Activated CD8-positive, alpha-beta T cell treated with anti-CD3 and anti-CD28 coated beads for 36 hours (primary cell): ENCODE results near the gene LPP. TPM values are rescaled to one million over a fixed set of nuclear protein-coding genes. Genes with fewer than 3 reads are reported as not detected.

Source experiments
- ATAC-seq: fragments of 200-7000 bp; cut with Tn5 transposase; one replicate; pipeline ENCODE4 v1.10.0; 2021; ENCODE audit warnings: mild to moderate bottlenecking, moderate library complexity
- CTCF ChIA-PET: fragments of 350-600 bp; sonication (Branson Sonifier 250); formaldehyde crosslinking; loops from one replicate; lab custom pipeline; 2021; ENCODE audit warnings: antibody characterized with exemption; lab: Charles Lee
- POLR2A ChIA-PET: fragments of 350-600 bp; sonication (Branson Sonifier 250); formaldehyde crosslinking; loops from one replicate; lab custom pipeline; 2021; ENCODE audit warnings: antibody characterized with exemption; lab: Charles Lee
- DNase-seq: peaks from one replicate; pipeline ENCODE4 v3.0.0-alpha.2; 2020
- H3K27ac Mint-ChIP-seq: one replicate; pipeline ENCODE4 v1.8.0; 2021; ENCODE audit warnings: mild to moderate bottlenecking, mixed read lengths
- H3K27me3 Mint-ChIP-seq: one replicate; pipeline ENCODE4 v1.8.0; 2021; ENCODE audit warnings: mixed read lengths
- H3K36me3 Mint-ChIP-seq: one replicate; pipeline ENCODE4 v1.8.0; 2021; ENCODE audit warnings: low read depth, mixed read lengths
- H3K4me1 Mint-ChIP-seq: one replicate; pipeline ENCODE4 v1.8.0; 2021; ENCODE audit warnings: low read depth, mixed read lengths
- H3K4me3 Mint-ChIP-seq: one replicate; pipeline ENCODE4 v1.8.0; 2021; ENCODE audit warnings: mild to moderate bottlenecking, moderate library complexity, mixed read lengths
- H3K9me3 Mint-ChIP-seq: one replicate; pipeline ENCODE4 v1.8.0; 2021; ENCODE audit warnings: mixed read lengths
- CTCF ChIP-seq: fragments of 200-600 bp; IDR thresholded peaks from one replicate; pipeline ENCODE4 v1.8.0; 2022; ENCODE audit warnings: antibody characterized with exemption, mild to moderate bottlenecking
- intact Hi-C: fragments of 100-400 bp; cut with micrococcal nuclease; formaldehyde crosslinking; loops from one replicate; pipeline ENCODE4 v1.10.0; 2022
- total RNA-seq, 2 experiments: library from RNA; stranded (reverse); gene quantifications; one replicate each; pipeline ENCODE4 v1.2.3, GENCODE V29; 2021

Gene LPP
- total RNA-seq, 2 experiments from 2014 or later = 16.4 to 22.6 TPM

- ATAC-seq (no peak), DNase-seq (no peak)
- ChIA-PET POLR2A (interaction anchor here (0.6 kb wide), 1 partner anchor 45 kb away, joined by 3 read pairs; no protein-coding TSS in a partner anchor), CTCF (interaction anchor here (1.5 to 2.1 kb wide), 2 partner anchors 22 to 1057 kb away, joined by 5 to 9 read pairs; no protein-coding TSS in a partner anchor)
- no peak overlapping the region for H3K27ac Mint-ChIP-seq
- no peaks in the 10 kb centered on the region for H3K27me3 Mint-ChIP-seq
- H3K4me1 Mint-ChIP-seq = peaks cover 3% of the 10 kb centered on the region
- H3K36me3 Mint-ChIP-seq = no peaks in the 10 kb centered on the region
- H3K9me3 Mint-ChIP-seq = no peaks in the 10 kb centered on the region
- no peak overlapping the region for H3K4me3 Mint-ChIP-seq
- no peak for TF ChIP-seq CTCF
- intact Hi-C loops = no loop called here
Measured at GRCh38 chr3:188796122-188796631, 642.2 kb downstream of the LPP start.

- Mint-ChIP-seq H3K27me3 (no peaks in the 10 kb centered on the region), H3K27ac (no peak overlapping the region), H3K36me3 (no peaks in the 10 kb centered on the region), H3K9me3 (no peaks in the 10 kb centered on the region), H3K4me3 (no peak overlapping the region), H3K4me1 (peaks cover 3% of the 10 kb centered on the region)
- intact Hi-C loops = no loop called here
- ChIA-PET POLR2A (interaction anchor here (0.6 kb wide), 2 partner anchors 46 to 293 kb away, joined by 3 read pairs; no protein-coding TSS in a partner anchor), CTCF (interaction anchor here (1.5 to 2.1 kb wide), 2 partner anchors 21 to 1058 kb away, joined by 5 to 9 read pairs; no protein-coding TSS in a partner anchor)
- no peak for TF ChIP-seq CTCF
- DNase-seq (no peak), ATAC-seq (no peak)
Measured at GRCh38 chr3:188797045-188797444, 643.1 kb downstream of the LPP start.

- no peaks in the 10 kb centered on the region for H3K9me3 Mint-ChIP-seq
- H3K27me3 Mint-ChIP-seq = no peaks in the 10 kb centered on the region
- ATAC-seq (no peak), DNase-seq (no peak)
- no peak overlapping the region for H3K27ac Mint-ChIP-seq
- ChIA-PET CTCF (interaction anchor here (1.1 to 1.3 kb wide), 2 partner anchors 8 to 156 kb away, joined by 3 read pairs; no protein-coding TSS in a partner anchor), POLR2A (interaction anchor here (1.3 kb wide), 1 partner anchor 9 kb away, joined by 4 read pairs; no protein-coding TSS in a partner anchor)
- peaks cover 3% of the 10 kb centered on the region for H3K4me1 Mint-ChIP-seq
- TF ChIP-seq CTCF = no peak
- intact Hi-C loops = no loop called here
- H3K4me3 Mint-ChIP-seq = no peak overlapping the region
- H3K36me3 Mint-ChIP-seq = no peaks in the 10 kb centered on the region
Measured at GRCh38 chr3:188798556-188799145, 644.7 kb downstream of the LPP start.

GRCh38 chr3:188801393-188801792, 647.4 kb downstream of the LPP start:
- POLR2A ChIA-PET = interaction anchor here (0.6 kb wide), 1 partner anchor 341 kb away, joined by 3 read pairs; no protein-coding TSS in a partner anchor
- Mint-ChIP-seq H3K27me3 (no peaks in the 10 kb centered on the region), H3K27ac (no peak overlapping the region), H3K36me3 (no peaks in the 10 kb centered on the region), H3K4me3 (no peak overlapping the region), H3K4me1 (peaks cover 3% of the 10 kb centered on the region), H3K9me3 (peaks cover 4% of the 10 kb centered on the region)
- ATAC-seq (no peak), DNase-seq (no peak)
- CTCF ChIA-PET = interaction anchor here (0.9 to 1.4 kb wide), 3 partner anchors 152 to 1061 kb away, joined by 3 to 4 read pairs (median 4); no protein-coding TSS in a partner anchor
- TF ChIP-seq CTCF = no peak
- intact Hi-C loops = no loop called here

GRCh38 chr3:188802645-188803044, 648.7 kb downstream of the LPP start:
- no peak for ATAC-seq
- Mint-ChIP-seq H3K9me3 (peaks cover 12% of the 10 kb centered on the region), H3K36me3 (peaks cover 8% of the 10 kb centered on the region), H3K4me3 (no peak overlapping the region), H3K4me1 (no peaks in the 10 kb centered on the region), H3K27ac (no peak overlapping the region), H3K27me3 (no peaks in the 10 kb centered on the region)
- TF ChIP-seq CTCF = no peak
- intact Hi-C loops = no loop called here
- CTCF ChIA-PET = interaction anchor here (1.4 kb wide), 1 partner anchor 10 kb away, joined by 3 read pairs; no protein-coding TSS in a partner anchor
- DNase-seq = no peak
- POLR2A ChIA-PET = no interaction called here
